Measurements from ENCODE around the gene YTHDF1.
A peak's percentile ranks its signal among the peaks of the same experiment; 100 is the strongest.

The YTHDF1 gene

GRCh38 chr20:63212393-63212730, 3.6 kb downstream of the YTHDF1 start (continued):
- TF ChIP-seq KLF8 (tag by site-specific recombination; IDR thresholded peaks at IDR 0.05), result no peak
- TF ChIP-seq ZNF488 (tag by site-specific recombination; IDR thresholded peaks at IDR 0.05), result no peak
- no peak for TF ChIP-seq ZNF146 (tag by site-specific recombination; IDR thresholded peaks at IDR 0.05)
- no peak; the same call in 1 of the 2 replicates for TF ChIP-seq CTCF (tag by site-specific recombination; IDR thresholded peaks at IDR 0.05)
- no peak for TF ChIP-seq ZNF24 (tag by site-specific recombination; IDR thresholded peaks at IDR 0.05)
- no peak for TF ChIP-seq ZNF776 (tag by site-specific recombination; IDR thresholded peaks at IDR 0.05; ENCODE audit: borderline replicate concordance)
- TF ChIP-seq PRDM4 (tag by site-specific recombination; IDR thresholded peaks at IDR 0.05), result no peak
- no peak for TF ChIP-seq ZNF366 (tag by site-specific recombination; conservative IDR thresholded peaks at IDR 0.05)

GRCh38 chr20:63210011-63210605, 5.8 kb downstream of the YTHDF1 start:
- Histone ChIP-seq H3K9me3 (ENCODE audit: control insufficient read depth, insufficient read depth, low read depth, low read length) (no peaks in the 10 kb centered on the region), H3K4me1 (ENCODE audit: control insufficient read depth, insufficient read depth, low read length) (no peaks in the 10 kb centered on the region; the same call in 1 of the 2 replicates), H3K4me3 (ENCODE audit: low read depth, low read length) (no peak overlapping the region), H3K36me3 (ENCODE audit: control insufficient read depth in 2 of 2, insufficient read depth in 1 of 2, low read length in 2 of 2) (peaks cover 13 to 97% of the 10 kb centered on the region in 2 experiments), H3K27ac (ENCODE audit: extremely low read depth, low read depth, low read length) (no peak overlapping the region)
- TF ChIP-seq ZNF211 (tag by site-specific recombination; IDR thresholded peaks at IDR 0.05; ENCODE audit: low read depth) (no peak), ZNF221 (tag by site-specific recombination; IDR thresholded peaks at IDR 0.05; ENCODE audit: borderline replicate concordance) (no peak), ZNF341 (tag by site-specific recombination; IDR thresholded peaks at IDR 0.05; ENCODE audit: low read depth) (no peak), ZNF146 (tag by site-specific recombination; IDR thresholded peaks at IDR 0.05) (peak; percentile 49; the same call in 1 of the 2 replicates), ZNF473 (tag by site-specific recombination; IDR thresholded peaks at IDR 0.05) (no peak), KLF10 (tag by site-specific recombination; IDR thresholded peaks at IDR 0.05) (no peak), ZNF274 (IDR thresholded peaks at IDR 0.05; ENCODE audit: low read length) (no peak), ZNF274 (tag by site-specific recombination; IDR thresholded peaks at IDR 0.05; ENCODE audit: borderline replicate concordance) (no peak), HIC1 (tag by site-specific recombination; IDR thresholded peaks at IDR 0.05) (no peak), ZNF2 (tag by site-specific recombination; IDR thresholded peaks at IDR 0.05) (no peak)
- ChIA-PET POLR2A (interaction anchor here (1.0 kb wide), 1 partner anchor 11 kb away, joined by 3 read pairs; no protein-coding TSS in a partner anchor), CTCF (interaction anchor here (1.0 to 1.8 kb wide), 3 partner anchors 14 to 100 kb away, joined by 4 to 9 read pairs (median 5); no protein-coding TSS in a partner anchor)
